Measurements from ENCODE around the gene ANKRD34C.

ANKRD34C gene

DNA sequence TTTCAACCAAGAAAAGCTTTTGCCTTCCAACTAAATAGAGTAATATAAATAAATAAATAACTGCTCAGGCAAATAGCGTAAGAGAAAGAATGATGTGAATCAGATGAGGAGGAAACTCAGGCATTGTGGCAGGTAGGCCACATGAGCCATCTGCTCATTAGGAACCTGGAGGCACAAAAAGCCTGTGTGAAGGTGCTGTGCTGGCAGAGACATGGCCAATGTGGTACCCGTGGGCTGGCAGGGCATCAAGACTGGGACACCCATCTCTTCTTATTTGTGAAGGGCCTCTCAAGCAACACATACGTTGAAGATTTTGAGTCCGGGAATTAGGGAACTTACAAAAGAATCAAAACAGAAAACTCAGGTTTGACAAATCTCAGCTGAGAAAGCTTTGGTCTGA lies 9.5 kb downstream of the ANKRD34C start:
- TF ChIP-seq, protein P1, sequence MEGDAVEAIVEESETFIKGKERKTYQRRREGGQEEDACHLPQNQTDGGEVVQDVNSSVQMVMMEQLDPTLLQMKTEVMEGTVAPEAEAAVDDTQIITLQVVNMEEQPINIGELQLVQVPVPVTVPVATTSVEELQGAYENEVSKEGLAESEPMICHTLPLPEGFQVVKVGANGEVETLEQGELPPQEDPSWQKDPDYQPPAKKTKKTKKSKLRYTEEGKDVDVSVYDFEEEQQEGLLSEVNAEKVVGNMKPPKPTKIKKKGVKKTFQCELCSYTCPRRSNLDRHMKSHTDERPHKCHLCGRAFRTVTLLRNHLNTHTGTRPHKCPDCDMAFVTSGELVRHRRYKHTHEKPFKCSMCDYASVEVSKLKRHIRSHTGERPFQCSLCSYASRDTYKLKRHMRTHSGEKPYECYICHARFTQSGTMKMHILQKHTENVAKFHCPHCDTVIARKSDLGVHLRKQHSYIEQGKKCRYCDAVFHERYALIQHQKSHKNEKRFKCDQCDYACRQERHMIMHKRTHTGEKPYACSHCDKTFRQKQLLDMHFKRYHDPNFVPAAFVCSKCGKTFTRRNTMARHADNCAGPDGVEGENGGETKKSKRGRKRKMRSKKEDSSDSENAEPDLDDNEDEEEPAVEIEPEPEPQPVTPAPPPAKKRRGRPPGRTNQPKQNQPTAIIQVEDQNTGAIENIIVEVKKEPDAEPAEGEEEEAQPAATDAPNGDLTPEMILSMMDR (IDR thresholded peaks at IDR 0.05; ENCODE audit: control insufficient read depth, extremely low read depth, insufficient read depth) = no peak
- no peak overlapping the region for H3K4me3 ChIP-seq (ENCODE audit: low read depth, low read length)
- no peak for DNase-seq (ENCODE audit: low read depth)

DNA sequence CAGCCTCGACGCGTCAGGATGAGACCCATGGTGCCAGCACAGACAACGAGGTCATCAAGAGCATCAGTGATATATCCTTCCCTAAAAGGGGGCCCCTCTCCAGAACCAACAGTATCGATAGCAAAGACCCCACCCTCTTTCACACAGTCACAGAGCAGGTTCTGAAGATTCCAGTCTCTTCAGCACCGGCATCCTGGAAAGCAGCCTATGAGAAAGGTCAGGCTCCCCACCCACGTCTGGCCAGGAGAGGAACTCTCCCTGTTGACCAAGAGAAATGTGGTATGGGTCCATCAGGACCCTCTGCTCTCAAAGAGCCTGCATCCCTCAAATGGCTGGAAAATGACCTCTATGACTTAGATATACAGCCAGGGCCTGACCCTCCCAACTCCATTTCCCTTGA lies 11.6 kb downstream of the ANKRD34C start:
- no peak overlapping the region for H3K4me3 ChIP-seq (ENCODE audit: low read depth, low read length)
- TF ChIP-seq, protein P1 (IDR thresholded peaks at IDR 0.05; ENCODE audit: control insufficient read depth, extremely low read depth, insufficient read depth) = no peak
- DNase-seq (ENCODE audit: low read depth) = no peak

DNA sequence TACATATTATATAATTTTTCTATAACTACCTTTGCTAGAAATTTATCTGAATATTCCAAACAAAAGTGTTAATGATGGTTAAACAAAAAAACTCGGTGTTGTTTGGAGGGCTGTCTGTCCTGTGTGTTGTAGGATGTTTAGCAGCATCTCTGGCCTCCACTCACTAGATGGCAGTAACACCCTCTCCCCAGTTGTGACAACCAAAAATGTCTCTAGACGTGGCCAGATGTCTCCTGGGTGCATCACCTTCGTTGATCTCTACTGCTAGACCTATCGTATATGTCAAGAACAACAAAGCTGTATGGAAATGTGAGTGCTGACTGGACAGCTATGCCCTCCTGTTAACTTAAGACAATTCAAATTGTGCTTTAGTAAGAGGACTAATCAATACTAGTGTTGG lies 14.1 kb downstream of the ANKRD34C start:
- no peak overlapping the region for H3K4me3 ChIP-seq (ENCODE audit: low read depth, low read length)
- TF ChIP-seq, protein P1 (IDR thresholded peaks at IDR 0.05; ENCODE audit: control insufficient read depth, extremely low read depth, insufficient read depth) = peak; percentile 50
- DNase-seq (ENCODE audit: low read depth) = no peak

DNA sequence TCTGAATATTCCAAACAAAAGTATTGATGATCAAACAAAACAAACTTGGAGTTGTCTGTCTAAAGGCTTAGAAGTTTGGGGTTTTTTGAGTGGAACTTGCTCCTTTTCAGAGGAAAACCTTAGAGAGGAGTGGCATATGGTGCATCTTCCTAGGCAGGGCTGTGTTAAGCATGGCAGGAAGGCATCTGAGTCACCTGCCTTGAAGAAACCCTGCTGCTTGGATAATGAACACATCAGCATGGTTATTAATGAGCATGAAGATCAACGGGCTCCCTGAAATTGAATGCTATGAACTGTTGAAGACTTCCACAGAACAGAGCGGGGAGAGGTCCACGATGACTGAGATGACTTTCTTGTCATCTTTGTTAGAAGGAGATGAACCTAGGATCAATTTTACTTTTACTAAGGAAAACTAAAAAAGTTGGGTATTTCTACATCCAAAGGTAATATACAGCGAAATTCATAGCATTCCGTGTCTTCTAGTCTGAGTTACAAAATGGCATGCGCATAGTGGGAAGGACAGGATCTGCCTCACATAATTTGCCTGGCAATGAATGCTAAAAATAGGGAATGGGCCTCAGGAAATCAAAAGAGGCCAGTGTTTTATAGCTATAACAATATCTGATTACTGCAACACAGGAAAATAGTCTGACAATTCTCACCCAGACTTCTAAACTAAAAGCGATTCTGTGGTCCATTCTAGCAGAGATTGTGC lies 16.8 kb downstream of the ANKRD34C start:
- no peak for DNase-seq (ENCODE audit: low read depth)
- TF ChIP-seq, protein P1 (IDR thresholded peaks at IDR 0.05; ENCODE audit: control insufficient read depth, extremely low read depth, insufficient read depth) = no peak
- no peak overlapping the region for H3K4me3 ChIP-seq (ENCODE audit: low read depth, low read length)

DNA sequence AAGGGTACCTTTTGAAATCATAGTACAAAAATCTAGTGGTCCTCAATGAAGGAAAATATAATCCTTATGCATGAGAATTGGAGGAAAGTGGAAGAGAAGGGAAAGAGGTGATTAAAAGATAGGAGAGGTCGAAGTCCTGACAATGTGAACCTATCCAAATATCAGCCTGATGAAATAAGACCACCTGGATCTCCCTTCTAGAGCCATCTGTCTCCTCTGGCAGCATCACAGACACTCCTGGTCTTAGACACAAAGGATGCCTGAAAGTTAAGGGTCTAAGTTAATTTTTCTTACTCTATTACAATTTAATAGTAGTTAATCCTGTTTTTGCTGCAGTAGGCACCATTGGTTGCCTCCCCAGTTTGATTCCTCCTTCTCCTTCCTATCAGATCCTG lies 17.3 kb downstream of the ANKRD34C start:
- TF ChIP-seq, protein P1 (IDR thresholded peaks at IDR 0.05; ENCODE audit: control insufficient read depth, extremely low read depth, insufficient read depth) = no peak
- DNase-seq (ENCODE audit: low read depth) = no peak
- H3K4me3 ChIP-seq (ENCODE audit: low read depth, low read length) = no peak overlapping the region

DNA sequence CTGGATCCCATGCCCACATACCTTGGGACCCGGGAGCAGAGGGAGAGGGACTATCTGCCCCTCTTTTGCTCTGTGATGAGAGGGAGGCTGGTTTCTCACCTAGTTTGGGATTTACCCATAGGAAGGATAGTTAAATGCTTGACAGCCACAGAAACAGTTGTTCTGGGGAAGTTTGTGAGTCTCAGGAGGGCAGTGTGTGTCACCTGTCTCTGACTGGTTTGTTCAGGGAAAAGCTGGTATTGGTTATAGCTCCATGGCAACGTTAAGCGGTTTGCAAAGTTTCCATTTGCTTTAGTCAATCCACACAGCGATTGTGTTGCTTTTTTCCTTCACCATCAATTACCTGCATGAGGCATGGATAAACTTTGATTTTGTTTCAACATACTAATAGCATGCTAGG lies 24.7 kb downstream of the ANKRD34C start:
- DNase-seq (ENCODE audit: low read depth) = no peak
- no peak overlapping the region for H3K4me3 ChIP-seq (ENCODE audit: low read depth, low read length)
- TF ChIP-seq, protein P1 (IDR thresholded peaks at IDR 0.05; ENCODE audit: control insufficient read depth, extremely low read depth, insufficient read depth) = no peak

DNA sequence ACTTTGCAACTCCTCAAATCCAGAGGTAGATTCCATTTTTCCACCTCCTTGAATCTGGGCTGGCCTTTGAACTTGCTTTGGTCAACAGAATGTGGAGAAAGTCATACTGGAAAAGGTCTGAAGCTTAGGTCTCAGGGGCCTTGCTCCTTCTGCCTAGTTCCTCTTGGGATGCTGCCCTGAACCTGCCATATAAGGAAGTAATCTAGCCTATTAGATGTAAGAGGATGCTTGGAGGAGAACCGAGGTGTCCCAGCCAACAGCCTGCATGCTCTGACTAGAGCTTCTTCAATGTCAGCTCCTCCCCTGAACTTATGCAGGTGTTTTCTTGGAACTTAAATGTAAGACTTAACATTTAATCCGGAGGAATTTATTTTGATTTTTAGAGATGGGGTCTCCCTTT lies 26.4 kb downstream of the ANKRD34C start:
- TF ChIP-seq, protein P1 (IDR thresholded peaks at IDR 0.05; ENCODE audit: control insufficient read depth, extremely low read depth, insufficient read depth) = no peak
- H3K4me3 ChIP-seq (ENCODE audit: low read depth, low read length) = no peak overlapping the region
- no peak for DNase-seq (ENCODE audit: low read depth)
